GM20000 (cell line): Measurements from ENCODE around the gene PPP1R3G.

ENCODE experiments used
- DNase-seq: peaks from one replicate; pipeline ENCODE4 v3.0.0; 2012; ENCODE audit warnings: low spot score
- TF ChIP-seq, protein P1 (sequence below): IDR thresholded peaks from 2 replicates; pipeline ENCODE4 v1.5.1; 2012; ENCODE audit warnings: mild to moderate bottlenecking, control low read depth; ENCODE audit errors: extremely low read depth, missing control alignments

The PPP1R3G gene

DNA sequence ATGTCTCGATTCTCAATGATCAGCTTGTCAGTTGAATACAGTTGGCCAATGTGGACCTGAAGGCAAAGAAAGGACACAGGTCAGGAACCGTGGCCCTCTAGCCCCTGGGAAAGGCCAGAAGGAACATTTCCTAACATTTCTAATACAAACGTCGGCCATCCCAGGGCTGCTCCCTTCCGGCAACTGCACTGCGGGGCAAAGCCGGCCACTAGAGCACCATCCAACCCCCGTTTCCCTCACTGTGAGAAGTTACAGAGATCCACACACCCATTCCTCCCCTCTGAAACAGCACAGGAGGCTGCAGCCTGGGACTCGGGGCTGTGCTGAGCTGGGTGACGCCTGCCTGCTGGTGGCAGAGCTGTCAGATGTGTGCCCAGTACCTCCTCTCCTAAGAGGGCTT lies 24.3 kb downstream of the PPP1R3G start:
- DNase-seq: no peak
- TF ChIP-seq, protein P1, sequence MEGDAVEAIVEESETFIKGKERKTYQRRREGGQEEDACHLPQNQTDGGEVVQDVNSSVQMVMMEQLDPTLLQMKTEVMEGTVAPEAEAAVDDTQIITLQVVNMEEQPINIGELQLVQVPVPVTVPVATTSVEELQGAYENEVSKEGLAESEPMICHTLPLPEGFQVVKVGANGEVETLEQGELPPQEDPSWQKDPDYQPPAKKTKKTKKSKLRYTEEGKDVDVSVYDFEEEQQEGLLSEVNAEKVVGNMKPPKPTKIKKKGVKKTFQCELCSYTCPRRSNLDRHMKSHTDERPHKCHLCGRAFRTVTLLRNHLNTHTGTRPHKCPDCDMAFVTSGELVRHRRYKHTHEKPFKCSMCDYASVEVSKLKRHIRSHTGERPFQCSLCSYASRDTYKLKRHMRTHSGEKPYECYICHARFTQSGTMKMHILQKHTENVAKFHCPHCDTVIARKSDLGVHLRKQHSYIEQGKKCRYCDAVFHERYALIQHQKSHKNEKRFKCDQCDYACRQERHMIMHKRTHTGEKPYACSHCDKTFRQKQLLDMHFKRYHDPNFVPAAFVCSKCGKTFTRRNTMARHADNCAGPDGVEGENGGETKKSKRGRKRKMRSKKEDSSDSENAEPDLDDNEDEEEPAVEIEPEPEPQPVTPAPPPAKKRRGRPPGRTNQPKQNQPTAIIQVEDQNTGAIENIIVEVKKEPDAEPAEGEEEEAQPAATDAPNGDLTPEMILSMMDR: no peak

DNA sequence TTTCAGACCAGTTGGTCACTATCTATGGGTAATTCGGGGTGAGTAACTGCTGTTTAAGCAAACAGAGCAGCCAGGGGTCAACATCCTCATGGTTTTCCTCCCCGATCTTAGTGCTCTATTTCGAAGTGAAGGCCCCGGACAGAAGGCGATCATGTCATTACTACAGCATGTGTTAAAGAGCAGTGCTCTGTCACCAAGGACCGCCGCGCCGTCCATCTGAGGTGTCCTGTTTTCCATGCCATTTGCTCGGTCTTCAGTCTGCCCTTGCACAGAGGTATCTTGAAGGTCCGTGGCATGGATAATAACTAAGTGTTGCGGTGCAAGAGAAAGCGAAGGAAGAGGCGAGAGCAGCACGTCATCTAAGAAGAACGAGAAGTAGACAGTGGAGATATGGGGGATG lies 25.1 kb downstream of the PPP1R3G start:
- TF ChIP-seq, protein P1: no peak

DNA sequence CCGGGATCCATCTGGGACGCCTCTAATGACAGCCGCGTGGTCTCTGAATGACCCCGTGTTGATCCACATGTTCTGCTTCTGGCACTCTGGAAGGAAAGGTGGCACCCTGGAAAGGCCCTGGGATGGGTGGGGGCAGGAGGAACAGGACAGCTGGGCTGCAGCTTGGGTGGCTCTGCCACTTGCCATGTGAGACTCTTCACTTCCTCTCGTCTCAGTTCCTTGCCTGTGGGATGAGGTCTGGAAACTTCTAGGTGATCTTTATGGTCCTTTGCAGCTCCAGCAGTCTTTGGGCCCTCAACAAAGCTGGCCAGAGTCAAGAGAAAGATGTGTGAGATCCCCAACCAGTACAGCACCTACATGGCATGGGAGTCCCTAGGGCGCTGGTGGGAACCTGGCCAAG lies 26.5 kb downstream of the PPP1R3G start:
- TF ChIP-seq, protein P1: no peak
- DNase-seq: no peak

More for the DNA sequence above, 25.1 kb downstream of the PPP1R3G start:
- no peak for DNase-seq

DNA sequence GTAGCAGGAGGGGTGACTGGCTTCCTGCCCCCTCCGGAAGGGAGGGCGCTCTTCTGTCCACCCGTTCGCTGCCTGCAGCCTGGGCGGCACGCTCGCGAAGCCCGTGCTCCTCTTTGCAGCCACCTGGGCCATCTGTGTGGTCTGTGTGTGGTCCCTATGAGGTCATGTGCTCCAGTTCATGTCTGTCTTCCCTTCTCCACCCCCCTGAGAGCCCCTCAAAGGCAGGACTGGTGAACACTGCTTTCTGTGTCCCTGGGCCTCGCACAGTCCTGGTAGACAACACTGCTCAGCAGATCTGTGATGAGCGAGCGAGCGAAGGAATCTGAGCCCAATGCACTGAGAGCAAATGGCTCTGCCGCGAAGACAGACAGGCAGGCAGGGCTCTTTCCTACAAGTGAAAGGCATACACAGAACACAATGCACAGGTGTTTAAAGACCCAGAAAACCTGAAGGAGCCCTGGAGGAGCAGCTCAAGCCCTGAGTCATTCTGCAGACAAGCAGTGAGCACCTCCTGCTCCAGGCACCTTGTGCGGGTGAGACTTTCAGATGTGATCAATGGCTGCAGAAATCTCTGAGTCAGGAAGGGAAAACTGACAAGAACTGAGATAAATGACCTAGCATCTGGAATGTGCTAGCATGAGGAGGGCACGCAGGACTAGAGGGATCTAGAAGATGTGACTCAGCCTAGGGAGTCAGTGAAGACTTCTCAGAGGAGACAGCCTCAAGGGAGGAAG lies 27.1 kb downstream of the PPP1R3G start:
- no peak for DNase-seq
- TF ChIP-seq, protein P1: no peak

DNA sequence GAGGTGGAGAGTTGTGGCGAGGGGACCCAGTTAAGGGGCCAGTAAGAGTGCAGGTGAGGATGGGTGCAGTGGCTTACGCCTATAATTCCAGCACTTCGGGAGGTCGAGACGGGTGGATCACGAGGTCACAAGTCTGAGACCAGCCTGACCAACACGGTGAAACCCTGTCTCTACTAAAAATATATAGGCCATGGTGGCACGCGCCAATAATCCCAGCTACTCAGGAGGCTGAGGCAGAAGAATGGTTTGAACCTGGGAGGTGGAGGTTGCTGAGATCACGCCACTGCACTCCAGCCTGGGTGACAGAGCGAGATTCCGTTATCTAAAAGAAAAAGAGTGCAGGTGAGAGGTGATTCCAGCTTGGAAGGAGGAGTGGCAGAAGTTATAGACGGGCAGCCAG lies 28.0 kb downstream of the PPP1R3G start:
- TF ChIP-seq, protein P1: no peak

DNA sequence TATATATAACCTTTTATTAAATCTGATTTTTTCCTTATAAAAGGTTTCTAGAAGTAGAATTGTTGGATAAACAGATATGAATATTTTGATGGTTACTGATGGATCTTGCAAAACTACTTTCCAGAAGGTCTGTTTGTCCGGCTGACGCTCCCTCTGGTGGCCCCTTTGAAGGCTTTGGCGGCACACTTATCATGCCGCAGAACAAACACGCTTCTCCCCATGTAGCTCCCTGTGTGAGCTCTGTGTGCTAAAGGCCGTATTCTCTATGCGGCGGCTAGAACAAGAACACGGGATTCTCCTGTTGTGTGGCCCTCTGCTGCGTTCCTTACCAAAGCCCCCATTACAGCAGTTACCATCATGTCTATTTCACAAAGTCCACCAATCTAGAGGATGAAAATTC lies 30.0 kb downstream of the PPP1R3G start:
- no peak for DNase-seq
- TF ChIP-seq, protein P1: no peak

More for the DNA sequence above, 28.0 kb downstream of the PPP1R3G start:
- no peak for DNase-seq

DNA sequence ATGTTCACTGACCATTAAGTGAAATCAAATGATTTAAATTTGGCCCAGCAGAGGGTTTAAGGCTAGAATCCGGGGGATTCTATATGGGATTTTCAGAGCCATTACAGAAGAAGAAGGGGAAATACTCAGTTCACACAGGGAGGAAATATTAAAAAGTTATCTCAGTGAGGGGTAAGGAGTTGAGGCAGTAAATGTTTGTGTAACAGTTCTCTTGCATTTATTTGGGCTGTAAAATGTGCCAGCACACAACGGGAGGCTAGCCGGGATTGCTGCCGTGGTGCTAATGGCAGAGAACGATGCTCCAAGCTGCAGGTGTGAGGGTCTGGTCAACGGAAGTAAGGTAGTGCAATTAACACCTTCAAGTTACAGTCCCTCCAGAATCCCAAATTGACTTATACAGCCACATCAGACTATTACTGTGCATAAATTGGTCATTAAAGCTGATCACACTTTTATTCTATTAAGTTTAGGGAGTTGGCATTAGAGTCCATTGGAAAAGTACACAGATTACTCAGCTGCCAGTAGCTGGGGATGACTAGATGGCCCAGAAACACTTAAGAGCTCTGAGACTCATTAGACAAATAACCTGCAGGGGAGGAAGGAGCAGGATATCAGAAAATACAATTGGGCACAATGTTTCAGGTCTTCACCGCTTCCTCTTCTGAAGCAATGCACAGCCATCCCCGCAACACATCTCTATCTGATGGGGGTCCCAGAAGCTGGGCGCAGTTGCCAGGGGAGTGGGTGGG lies 31.3 kb downstream of the PPP1R3G start:
- TF ChIP-seq, protein P1: no peak
- DNase-seq: no peak
